Panc1 (cell line): Measurements from ENCODE around the gene NAGPA. TPM values are rescaled to one million over a fixed set of nuclear protein-coding genes. Genes with fewer than 3 reads are reported as not detected.

ENCODE experiments used
- ATAC-seq: fragments of 200-7000 bp; cut with Tn5 transposase; 2 replicates; pipeline ENCODE4 v1.9.1; 2020; ENCODE audit warnings: mild to moderate bottlenecking, moderate library complexity
- BruUV-seq: library from RNA; stranded (reverse); fragments of 400-500 nt; replicated peaks from 2 replicates; lab custom pipeline; 2021; lab: Mats Ljungman, UMichigan
- CTCF ChIA-PET: fragments of 300-600 bp; sonication (Branson Sonifier 250); formaldehyde crosslinking; loops from one replicate; lab custom pipeline; 2022; ENCODE audit warnings: antibody characterized with exemption; lab: Charles Lee
- POLR2A ChIA-PET: fragments of 300-600 bp; sonication (Branson Sonifier 250); formaldehyde crosslinking; loops from one replicate; lab custom pipeline; 2022; ENCODE audit warnings: antibody characterized with exemption; lab: Charles Lee
- DNase-seq: peaks from one replicate; pipeline ENCODE4 v3.0.0-alpha.2; 2010; ENCODE audit warnings: low read depth, low spot score
- H3K27ac ChIP-seq: 2 replicates; pipeline ENCODE4 v1.5.1; 2011; ENCODE audit warnings: mild to moderate bottlenecking, low read length, inconsistent platforms
- H3K27me3 ChIP-seq: fragments of 200-500 bp; sonication (Bioruptor generic); 2 replicates; pipeline ENCODE4 v1.6.0; 2014; ENCODE audit warnings: low read length, inconsistent platforms; ENCODE audit not compliant: control insufficient read depth, insufficient read depth
- H3K36me3 ChIP-seq: fragments of 200-500 bp; sonication (Bioruptor generic); 2 replicates; pipeline ENCODE4 v1.5.1; 2014; ENCODE audit warnings: inconsistent platforms, mild to moderate bottlenecking, low read length, moderate library complexity; ENCODE audit not compliant: control insufficient read depth, insufficient read depth
- H3K4me1 ChIP-seq: 2 replicates; pipeline ENCODE4 v1.5.1; 2011; ENCODE audit warnings: inconsistent platforms, mild to moderate bottlenecking, low read length, moderate library complexity; ENCODE audit not compliant: control insufficient read depth, insufficient read depth
- H3K4me3 ChIP-seq, 2 experiments: 2 replicates each; pipeline ENCODE4 v1.5.1; 2011 to 2012; ENCODE audit warnings: low read depth in 2 of 2, low read length in 2 of 2, mild to moderate bottlenecking in 2 of 2, inconsistent platforms in 1 of 2, moderate library complexity in 1 of 2
- H3K9me3 ChIP-seq: fragments of 200-500 bp; sonication (Bioruptor generic); 2 replicates; pipeline ENCODE4 v1.5.1; 2014; ENCODE audit warnings: low read depth, mild to moderate bottlenecking, inconsistent platforms, low read length, moderate library complexity; ENCODE audit not compliant: control insufficient read depth, insufficient read depth
- POLR2AphosphoS5 ChIP-seq: IDR thresholded peaks from 2 replicates; pipeline ENCODE4 v1.6.1; 2012; ENCODE audit warnings: mild to moderate bottlenecking, low read depth, low read length, moderate library complexity
- SIN3A ChIP-seq: IDR thresholded peaks from 2 replicates; pipeline ENCODE4 v1.6.1; 2012; ENCODE audit warnings: low read depth, mild to moderate bottlenecking, low read length, moderate library complexity, borderline replicate concordance; ENCODE audit not compliant: insufficient read depth
- TCF7L2 ChIP-seq: IDR thresholded peaks from 2 replicates; pipeline ENCODE4 v1.6.1; 2011; ENCODE audit warnings: mild to moderate bottlenecking, low read depth, low read length, inconsistent platforms
- in situ Hi-C: cut with HindIII; loops from 2 replicates; pipeline ENCODE4 v1.10.0; 2016; ENCODE audit warnings: low sequenced_read_pairs, low pct_unique_long_range_greater_than_20kb
- intact Hi-C: fragments of 100-400 bp; cut with micrococcal nuclease; formaldehyde crosslinking; loops from one replicate; pipeline ENCODE4 v1.10.0; 2022; ENCODE audit not compliant: unreplicated experiment
- total RNA-seq: library from RNA; stranded (reverse); gene quantifications from one replicate; pipeline ENCODE4 v1.2.1, GENCODE V29; 2021; ENCODE audit not compliant: unreplicated experiment
- TF ChIP-seq, protein P1 (sequence below), 2 experiments: IDR thresholded peaks; 2 replicates each; pipeline ENCODE4 v1.6.1; 2011 to 2012; ENCODE audit warnings: low read depth in 2 of 2, control low read depth in 1 of 2, low read length in 1 of 2, mild to moderate bottlenecking in 1 of 2, moderate library complexity in 1 of 2; ENCODE audit not compliant: insufficient read depth in 1 of 2
- TF ChIP-seq, protein P2 (sequence below): fragments of 450-650 bp; IDR thresholded peaks from 2 replicates; pipeline ENCODE4 v1.5.1; 2017; ENCODE audit warnings: mild to moderate bottlenecking

The NAGPA gene
- total RNA-seq, 1 experiment from 2014 or later = 19.2 TPM

DNA sequence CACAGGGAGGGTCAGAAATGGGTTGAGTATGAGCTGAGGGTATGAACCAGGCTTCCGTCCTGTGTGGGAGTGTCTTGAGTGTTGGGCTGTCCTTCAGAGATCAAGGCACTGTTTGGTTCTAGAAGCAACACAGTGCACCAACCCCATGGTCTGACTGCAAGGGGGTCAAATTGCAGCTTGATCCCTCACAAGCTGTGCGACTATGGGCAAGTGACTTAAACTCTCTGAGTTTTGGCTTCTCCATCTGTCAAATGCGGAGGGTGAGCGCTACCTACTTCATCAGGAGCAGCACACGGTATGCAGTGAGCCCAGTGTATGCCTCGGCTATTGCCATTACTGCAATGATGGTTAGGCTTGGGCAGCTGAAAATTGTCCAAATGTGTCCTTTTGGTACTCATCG is 54.6 kb downstream of the NAGPA start:
- Histone ChIP-seq H3K4me3 (no peak overlapping the region), H3K27me3 (no peaks in the 10 kb centered on the region), H3K4me1 (no peaks in the 10 kb centered on the region; the same call in 1 of the 2 replicates), H3K36me3 (no peaks in the 10 kb centered on the region), H3K27ac (no peak overlapping the region), H3K9me3 (no peaks in the 10 kb centered on the region)
- TF ChIP-seq, protein P1, sequence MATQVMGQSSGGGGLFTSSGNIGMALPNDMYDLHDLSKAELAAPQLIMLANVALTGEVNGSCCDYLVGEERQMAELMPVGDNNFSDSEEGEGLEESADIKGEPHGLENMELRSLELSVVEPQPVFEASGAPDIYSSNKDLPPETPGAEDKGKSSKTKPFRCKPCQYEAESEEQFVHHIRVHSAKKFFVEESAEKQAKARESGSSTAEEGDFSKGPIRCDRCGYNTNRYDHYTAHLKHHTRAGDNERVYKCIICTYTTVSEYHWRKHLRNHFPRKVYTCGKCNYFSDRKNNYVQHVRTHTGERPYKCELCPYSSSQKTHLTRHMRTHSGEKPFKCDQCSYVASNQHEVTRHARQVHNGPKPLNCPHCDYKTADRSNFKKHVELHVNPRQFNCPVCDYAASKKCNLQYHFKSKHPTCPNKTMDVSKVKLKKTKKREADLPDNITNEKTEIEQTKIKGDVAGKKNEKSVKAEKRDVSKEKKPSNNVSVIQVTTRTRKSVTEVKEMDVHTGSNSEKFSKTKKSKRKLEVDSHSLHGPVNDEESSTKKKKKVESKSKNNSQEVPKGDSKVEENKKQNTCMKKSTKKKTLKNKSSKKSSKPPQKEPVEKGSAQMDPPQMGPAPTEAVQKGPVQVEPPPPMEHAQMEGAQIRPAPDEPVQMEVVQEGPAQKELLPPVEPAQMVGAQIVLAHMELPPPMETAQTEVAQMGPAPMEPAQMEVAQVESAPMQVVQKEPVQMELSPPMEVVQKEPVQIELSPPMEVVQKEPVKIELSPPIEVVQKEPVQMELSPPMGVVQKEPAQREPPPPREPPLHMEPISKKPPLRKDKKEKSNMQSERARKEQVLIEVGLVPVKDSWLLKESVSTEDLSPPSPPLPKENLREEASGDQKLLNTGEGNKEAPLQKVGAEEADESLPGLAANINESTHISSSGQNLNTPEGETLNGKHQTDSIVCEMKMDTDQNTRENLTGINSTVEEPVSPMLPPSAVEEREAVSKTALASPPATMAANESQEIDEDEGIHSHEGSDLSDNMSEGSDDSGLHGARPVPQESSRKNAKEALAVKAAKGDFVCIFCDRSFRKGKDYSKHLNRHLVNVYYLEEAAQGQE (IDR thresholded peaks at IDR 0.05; ENCODE audit: insufficient read depth in 1 of 2, low read depth in 2 of 2, low read length in 1 of 2) = no peak
- TF ChIP-seq TCF7L2 (no peak), POLR2AphosphoS5 (no peak), SIN3A (no peak)
- TF ChIP-seq, protein P2, sequence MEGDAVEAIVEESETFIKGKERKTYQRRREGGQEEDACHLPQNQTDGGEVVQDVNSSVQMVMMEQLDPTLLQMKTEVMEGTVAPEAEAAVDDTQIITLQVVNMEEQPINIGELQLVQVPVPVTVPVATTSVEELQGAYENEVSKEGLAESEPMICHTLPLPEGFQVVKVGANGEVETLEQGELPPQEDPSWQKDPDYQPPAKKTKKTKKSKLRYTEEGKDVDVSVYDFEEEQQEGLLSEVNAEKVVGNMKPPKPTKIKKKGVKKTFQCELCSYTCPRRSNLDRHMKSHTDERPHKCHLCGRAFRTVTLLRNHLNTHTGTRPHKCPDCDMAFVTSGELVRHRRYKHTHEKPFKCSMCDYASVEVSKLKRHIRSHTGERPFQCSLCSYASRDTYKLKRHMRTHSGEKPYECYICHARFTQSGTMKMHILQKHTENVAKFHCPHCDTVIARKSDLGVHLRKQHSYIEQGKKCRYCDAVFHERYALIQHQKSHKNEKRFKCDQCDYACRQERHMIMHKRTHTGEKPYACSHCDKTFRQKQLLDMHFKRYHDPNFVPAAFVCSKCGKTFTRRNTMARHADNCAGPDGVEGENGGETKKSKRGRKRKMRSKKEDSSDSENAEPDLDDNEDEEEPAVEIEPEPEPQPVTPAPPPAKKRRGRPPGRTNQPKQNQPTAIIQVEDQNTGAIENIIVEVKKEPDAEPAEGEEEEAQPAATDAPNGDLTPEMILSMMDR = no peak
- POLR2A ChIA-PET = no interaction called here
- intact Hi-C loops (no loop called here), in situ Hi-C loops (no loop called here)
- BruUV-seq = no TSS peak
- DNase-seq (no peak), ATAC-seq (no peak)
- CTCF ChIA-PET = no interaction called here

GRCh38 chr16:4976611-4977145 is 57.1 kb downstream of the NAGPA start:
- CTCF ChIA-PET = interaction anchor here (0.6 kb wide), 1 partner anchor 21 kb away, joined by 8 read pairs; no protein-coding TSS in a partner anchor
- in situ Hi-C loops = no loop called here

More at GRCh38 chr16:4976611-4977145, 57.1 kb downstream of the NAGPA start:
- peaks cover 2% of the 10 kb centered on the region; the same call in 1 of the 2 replicates for H3K27me3 ChIP-seq
- TF ChIP-seq, protein P2 = no peak
- TF ChIP-seq, protein P1 (IDR thresholded peaks at IDR 0.05; ENCODE audit: insufficient read depth in 1 of 2, low read depth in 2 of 2, low read length in 1 of 2) = no peak
- TF ChIP-seq SIN3A (no peak), TCF7L2 (no peak), POLR2AphosphoS5 (no peak)
- H3K4me1 ChIP-seq = no peaks in the 10 kb centered on the region
- H3K27ac ChIP-seq = no peak overlapping the region
- ATAC-seq (no peak), DNase-seq (no peak)
- POLR2A ChIA-PET = no interaction called here
- intact Hi-C loops = no loop called here
- H3K4me3 ChIP-seq = no peak overlapping the region
- H3K36me3 ChIP-seq = no peaks in the 10 kb centered on the region
- no peaks in the 10 kb centered on the region for H3K9me3 ChIP-seq
- BruUV-seq = no TSS peak
